H9 (cell line): ENCODE results near the gene IGF1R. TPM values are rescaled to one million over a fixed set of nuclear protein-coding genes. Genes with fewer than 3 reads are reported as not detected.

ENCODE experiments used
- DNase-seq: peaks from one replicate; pipeline ENCODE4 v3.0.0-alpha.2; 2017
- H2AFZ ChIP-seq: one replicate; pipeline ENCODE4 v1.6.1; 2013; ENCODE audit warnings: mild to moderate bottlenecking, low read length, control low read depth, moderate library complexity
- H2AK5ac ChIP-seq: 2 replicates; pipeline ENCODE4 v1.6.1; 2013; ENCODE audit warnings: low read length, control low read depth, mixed read lengths; ENCODE audit not compliant: insufficient read length
- H2BK120ac ChIP-seq: one replicate; pipeline ENCODE4 v1.6.1; 2013; ENCODE audit warnings: low read depth, mild to moderate bottlenecking, low read length, control low read depth, inconsistent platforms; ENCODE audit not compliant: poor library complexity, severe bottlenecking
- H2BK12ac ChIP-seq: 2 replicates; pipeline ENCODE4 v1.6.1; 2013; ENCODE audit warnings: low read length, control low read depth, mixed read lengths, low read depth; ENCODE audit not compliant: insufficient read length
- H2BK15ac ChIP-seq: 2 replicates; pipeline ENCODE4 v1.6.1; 2013; ENCODE audit warnings: low read depth, low read length, control low read depth
- H2BK20ac ChIP-seq: one replicate; pipeline ENCODE4 v1.6.1; 2013; ENCODE audit warnings: low read depth, mild to moderate bottlenecking, low read length, control low read depth, inconsistent platforms; ENCODE audit not compliant: poor library complexity, severe bottlenecking
- H2BK5ac ChIP-seq: 2 replicates; pipeline ENCODE4 v1.6.1; 2013; ENCODE audit warnings: low read length, control low read depth, mixed read lengths; ENCODE audit not compliant: insufficient read length
- H3K14ac ChIP-seq: 2 replicates; pipeline ENCODE4 v1.6.1; 2013; ENCODE audit warnings: low read length, control low read depth; ENCODE audit not compliant: insufficient read depth
- H3K18ac ChIP-seq: 2 replicates; pipeline ENCODE4 v1.6.1; 2013; ENCODE audit warnings: low read depth, mild to moderate bottlenecking, mixed read lengths, low read length, control low read depth; ENCODE audit not compliant: insufficient read length
- H3K23ac ChIP-seq: 2 replicates; pipeline ENCODE4 v1.6.1; 2013; ENCODE audit warnings: low read length, control low read depth, mixed read lengths, low read depth; ENCODE audit not compliant: insufficient read length
- H3K23me2 ChIP-seq: 2 replicates; pipeline ENCODE4 v1.6.1; 2013; ENCODE audit warnings: low read depth, mild to moderate bottlenecking, mixed read lengths, low read length, control low read depth; ENCODE audit not compliant: insufficient read length, poor library complexity, severe bottlenecking
- H3K27ac ChIP-seq: 2 replicates; pipeline ENCODE4 v1.5.1; 2013; ENCODE audit warnings: low read length, control low read depth, mixed read lengths, low read depth; ENCODE audit not compliant: insufficient read length
- H3K27me3 ChIP-seq: 2 replicates; pipeline ENCODE4 v1.6.1; 2013; ENCODE audit warnings: low read length, control low read depth, inconsistent platforms; ENCODE audit not compliant: insufficient read depth
- H3K4ac ChIP-seq: 2 replicates; pipeline ENCODE4 v1.6.1; 2013; ENCODE audit warnings: low read depth, mild to moderate bottlenecking, control low read depth, inconsistent platforms, low read length, moderate library complexity
- H3K4me1 ChIP-seq: 2 replicates; pipeline ENCODE4 v1.6.1; 2013; ENCODE audit warnings: low read length, control low read depth, inconsistent platforms; ENCODE audit not compliant: insufficient read depth
- H3K4me2 ChIP-seq: 2 replicates; pipeline ENCODE4 v1.6.1; 2013; ENCODE audit warnings: low read length, control low read depth, mixed read lengths; ENCODE audit not compliant: insufficient read length, insufficient read depth
- H3K56ac ChIP-seq: 2 replicates; pipeline ENCODE4 v1.6.1; 2013; ENCODE audit warnings: low read depth, mild to moderate bottlenecking, mixed read lengths, low read length, control low read depth; ENCODE audit not compliant: insufficient read length
- H3K79me1 ChIP-seq: 2 replicates; pipeline ENCODE4 v1.6.1; 2013; ENCODE audit warnings: low read depth, mild to moderate bottlenecking, moderate library complexity, low read length, control low read depth, inconsistent platforms; ENCODE audit not compliant: insufficient read depth, poor library complexity, severe bottlenecking
- H3K79me2 ChIP-seq: 2 replicates; pipeline ENCODE4 v1.6.1; 2013; ENCODE audit warnings: low read length, control low read depth, inconsistent platforms; ENCODE audit not compliant: insufficient read depth
- H3K9ac ChIP-seq: 2 replicates; pipeline ENCODE4 v1.6.1; 2013; ENCODE audit warnings: low read length, control low read depth, mixed read lengths; ENCODE audit not compliant: insufficient read length; ENCODE audit errors: extremely low read depth
- H3K9me3 ChIP-seq: one replicate; pipeline ENCODE4 v1.6.1; 2013; ENCODE audit warnings: low read depth, low read length, inconsistent platforms; ENCODE audit not compliant: control insufficient read depth
- H3T11ph ChIP-seq: one replicate; pipeline ENCODE4 v1.6.1; 2013; ENCODE audit warnings: mild to moderate bottlenecking, low read length, control low read depth, inconsistent platforms
- H4K20me1 ChIP-seq: one replicate; pipeline ENCODE4 v1.6.1; 2013; ENCODE audit not compliant: control insufficient read depth, insufficient read length, insufficient read depth
- H4K5ac ChIP-seq: 2 replicates; pipeline ENCODE4 v1.6.1; 2013; ENCODE audit warnings: low read depth, mild to moderate bottlenecking, mixed read lengths, low read length, control low read depth; ENCODE audit not compliant: insufficient read length
- H4K8ac ChIP-seq: replicated peaks from 2 replicates; pipeline ENCODE4 v1.6.1; 2013; ENCODE audit warnings: low read length, control low read depth, mixed read lengths, low read depth; ENCODE audit not compliant: insufficient read length
- H4K91ac ChIP-seq: 2 replicates; pipeline ENCODE4 v1.6.1; 2013; ENCODE audit warnings: low read depth, mild to moderate bottlenecking, moderate library complexity, mixed read lengths, low read length, control low read depth; ENCODE audit not compliant: insufficient read length
- H3K27ac Mint-ChIP-seq, 3 experiments: 2 replicates in 2 of 3; 3 replicates in 1 of 3; pipeline ENCODE4 v1.8.0; 2020 to 2021; ENCODE audit warnings: mixed read lengths in 3 of 3, mild to moderate bottlenecking in 1 of 3, moderate library complexity in 1 of 3
- H3K27me3 Mint-ChIP-seq: 2 replicates; pipeline ENCODE4 v1.8.0; 2021; ENCODE audit warnings: low read depth, mild to moderate bottlenecking, moderate library complexity, mixed read lengths
- H3K36me3 Mint-ChIP-seq, 3 experiments: 2 replicates in 2 of 3; 3 replicates in 1 of 3; pipeline ENCODE4 v1.8.0; 2020 to 2021; ENCODE audit warnings: low read depth in 3 of 3, mixed read lengths in 3 of 3; ENCODE audit not compliant: insufficient read depth in 1 of 3
- H3K4me1 Mint-ChIP-seq, 2 experiments: 2 replicates each; pipeline ENCODE4 v1.8.0; 2020; ENCODE audit warnings: mixed read lengths in 2 of 2
- H3K4me3 Mint-ChIP-seq, 2 experiments: 2 replicates in 1 of 2; 3 replicates in 1 of 2; pipeline ENCODE4 v1.8.0; 2020 to 2021; ENCODE audit warnings: mild to moderate bottlenecking in 2 of 2, mixed read lengths in 2 of 2, moderate library complexity in 1 of 2
- H3K9me3 Mint-ChIP-seq, 2 experiments: 2 replicates in 1 of 2; 3 replicates in 1 of 2; pipeline ENCODE4 v1.8.0; 2020; ENCODE audit warnings: mild to moderate bottlenecking in 2 of 2, mixed read lengths in 2 of 2, moderate library complexity in 1 of 2
- CTCF ChIP-seq: fragments of 200-600 bp; sonication (generic); conservative IDR thresholded peaks from 3 replicates; pipeline ENCODE4 v1.8.0; 2021; ENCODE audit warnings: antibody characterized with exemption, mild to moderate bottlenecking
- WGBS: extraction: QIAGEN DNeasy Blood & Tissue Kit; methylation state at CpG from one replicate; pipeline ENCODE4 v1.1.7; 2013; ENCODE audit warnings: missing lambda C conversion rate, low lambda C conversion rate, mixed read lengths; ENCODE audit not compliant: insufficient read length; ENCODE audit errors: extremely low coverage; 5-methylcytosine and 5-hydroxymethylcytosine counted together
- total RNA-seq: library from RNA; stranded (reverse); gene quantifications from 2 replicates; pipeline ENCODE4 v1.2.1, GENCODE V29; 2021

Gene IGF1R
- total RNA-seq, 1 experiment from 2014 or later, result 70.0 TPM

- DNase-seq, result no peak
Measured at GRCh38 chr15:98856532-98856907, 208.2 kb downstream of the IGF1R start.

More at GRCh38 chr15:98856532-98856907, 208.2 kb downstream of the IGF1R start:
- no peak overlapping the region for H3K23ac ChIP-seq
- H2AK5ac ChIP-seq, result no peak overlapping the region
- no peak overlapping the region for H2BK5ac ChIP-seq
- Mint-ChIP-seq H3K27ac (no peak overlapping the region), H3K4me3 (no peak overlapping the region), H3K9me3 (no peaks in the 10 kb centered on the region), H3K4me1 (peaks cover 82 to 84% of the 10 kb centered on the region in 2 experiments), H3K36me3 (no peaks in the 10 kb centered on the region), H3K27me3 (no peaks in the 10 kb centered on the region)
- peaks cover 36% of the 10 kb centered on the region; the same call in 1 of the 2 replicates for H3K79me2 ChIP-seq
- H3K79me1 ChIP-seq, result peaks cover 8% of the 10 kb centered on the region
- no peak overlapping the region for H4K5ac ChIP-seq
- H3K9ac ChIP-seq, result no peak overlapping the region
- H3K23me2 ChIP-seq, result peaks cover 4% of the 10 kb centered on the region
- H2BK20ac ChIP-seq, result no peak overlapping the region
- no peak overlapping the region for H4K91ac ChIP-seq
- H3K56ac ChIP-seq, result no peak overlapping the region
- H4K20me1 ChIP-seq, result no peaks in the 10 kb centered on the region
- H3K9me3 ChIP-seq, result no peaks in the 10 kb centered on the region
- H3K4me2 ChIP-seq, result no peak overlapping the region
- H3K27me3 ChIP-seq, result no peaks in the 10 kb centered on the region
- no peak overlapping the region for H2AFZ ChIP-seq
- H2BK120ac ChIP-seq, result no peak overlapping the region
- no peak overlapping the region for H3K14ac ChIP-seq
- H4K8ac ChIP-seq, result no peak overlapping the region
- no peak overlapping the region for H3K27ac ChIP-seq
- H3K4ac ChIP-seq, result no peak overlapping the region
- H3T11ph ChIP-seq, result no peak overlapping the region
- TF ChIP-seq CTCF, result no peak
- no peak overlapping the region for H2BK15ac ChIP-seq
- WGBS, result no CpG with 5 or more reads among the region's 1 CpG
- H3K18ac ChIP-seq, result no peak overlapping the region
- no peak overlapping the region for H2BK12ac ChIP-seq
- peaks cover 24% of the 10 kb centered on the region; the same call in 1 of the 2 replicates for H3K4me1 ChIP-seq
